Chondrocyte (in vitro differentiated cells): ENCODE measurements around the gene TCP10L. TPM values are rescaled to one million over a fixed set of nuclear protein-coding genes. Genes with fewer than 3 reads are reported as not detected.
"Not testable (repeated sequence)": the region's sequence is repeated elsewhere in the genome, so short reads cannot be mapped to it uniquely, and the experiment has no call there.

ENCODE experiments used
- DNase-seq: peaks from one replicate; pipeline ENCODE4 v3.0.0; 2021; ENCODE audit warnings: mixed read lengths, low spot score
- H3K27ac Mint-ChIP-seq: one replicate; pipeline ENCODE4 v1.8.0; 2021; ENCODE audit warnings: mild to moderate bottlenecking, moderate library complexity, mixed read lengths; ENCODE audit not compliant: unreplicated experiment
- H3K27me3 Mint-ChIP-seq: 2 replicates; pipeline ENCODE4 v1.8.0; 2021; ENCODE audit warnings: low read depth, mixed read lengths
- H3K36me3 Mint-ChIP-seq: 2 replicates; pipeline ENCODE4 v1.8.0; 2021; ENCODE audit warnings: low read depth, mixed read lengths
- H3K4me1 Mint-ChIP-seq: 2 replicates; pipeline ENCODE4 v1.8.0; 2021; ENCODE audit warnings: low read depth, mild to moderate bottlenecking, mixed read lengths
- H3K4me3 Mint-ChIP-seq: one replicate; pipeline ENCODE4 v1.8.0; 2021; ENCODE audit warnings: mild to moderate bottlenecking, moderate library complexity, mixed read lengths; ENCODE audit not compliant: unreplicated experiment
- H3K9me3 Mint-ChIP-seq: 2 replicates; pipeline ENCODE4 v1.8.0; 2021; ENCODE audit warnings: low read depth, mixed read lengths
- CTCF ChIP-seq: fragments of 200-600 bp; sonication (generic); IDR thresholded peaks from 2 replicates; pipeline ENCODE4 v1.5.0; 2021; ENCODE audit warnings: antibody characterized with exemption, mild to moderate bottlenecking, moderate library complexity
- total RNA-seq: library from RNA; stranded (reverse); gene quantifications from 3 replicates; pipeline ENCODE4 v1.2.1, GENCODE V29; 2021

The TCP10L gene
- total RNA-seq, 1 donor from 2014 or later, result 0.40 TPM

- peaks cover 2% of the 10 kb centered on the region for H3K36me3 Mint-ChIP-seq
- H3K9me3 Mint-ChIP-seq, result peaks cover 3% of the 10 kb centered on the region
- no peaks in the 10 kb centered on the region for H3K4me1 Mint-ChIP-seq
- no peak for TF ChIP-seq CTCF
- no peak overlapping the region for H3K27ac Mint-ChIP-seq
- H3K27me3 Mint-ChIP-seq, result peaks cover 3% of the 10 kb centered on the region
- no peak for DNase-seq
- no peak overlapping the region for H3K4me3 Mint-ChIP-seq
Measured at GRCh38 chr21:32532636-32533035, 52.7 kb downstream of the TCP10L start.

- H3K4me3 Mint-ChIP-seq, H3K27ac Mint-ChIP-seq, H3K4me1 Mint-ChIP-seq, H3K9me3 Mint-ChIP-seq, H3K36me3 Mint-ChIP-seq, DNase-seq, H3K27me3 Mint-ChIP-seq: not testable (repeated sequence)
Measured at GRCh38 chr21:32531561-32531960, 53.8 kb downstream of the TCP10L start.

GRCh38 chr21:32530809-32531208 is 54.5 kb downstream of the TCP10L start:
- not testable (repeated sequence) for H3K36me3 Mint-ChIP-seq, H3K27ac Mint-ChIP-seq, H3K4me1 Mint-ChIP-seq, H3K9me3 Mint-ChIP-seq, H3K4me3 Mint-ChIP-seq, H3K27me3 Mint-ChIP-seq, DNase-seq

- no peak for DNase-seq
- no peak overlapping the region for H3K27ac Mint-ChIP-seq
Measured at GRCh38 chr21:32529679-32530078, 55.6 kb downstream of the TCP10L start.

GRCh38 chr21:32525282-32525681 is 60.0 kb downstream of the TCP10L start:
- H3K9me3 Mint-ChIP-seq, result peaks cover 7% of the 10 kb centered on the region
- H3K4me3 Mint-ChIP-seq, result no peak overlapping the region
- no peak overlapping the region for H3K27ac Mint-ChIP-seq
- TF ChIP-seq CTCF, result no peak
- no peaks in the 10 kb centered on the region for H3K27me3 Mint-ChIP-seq
- no peaks in the 10 kb centered on the region for H3K36me3 Mint-ChIP-seq
- no peak for DNase-seq
- peaks cover 21% of the 10 kb centered on the region for H3K4me1 Mint-ChIP-seq

More at GRCh38 chr21:32529679-32530078, 55.6 kb downstream of the TCP10L start:
- Mint-ChIP-seq H3K36me3 (no peaks in the 10 kb centered on the region), H3K4me3 (no peak overlapping the region), H3K27me3 (peaks cover 1% of the 10 kb centered on the region), H3K4me1 (peaks cover under 1% of the 10 kb centered on the region), H3K9me3 (peaks cover 7% of the 10 kb centered on the region)
- TF ChIP-seq CTCF, result no peak

- Mint-ChIP-seq H3K36me3 (no peaks in the 10 kb centered on the region), H3K9me3 (peaks cover 7% of the 10 kb centered on the region), H3K27ac (peak overlapping the region; percentile 73), H3K27me3 (no peaks in the 10 kb centered on the region), H3K4me1 (peaks cover 29% of the 10 kb centered on the region), H3K4me3 (no peak overlapping the region)
- no peak for DNase-seq
- no peak for TF ChIP-seq CTCF
Measured at GRCh38 chr21:32523988-32524719, 61.2 kb downstream of the TCP10L start.

Other genes starting within 250 kb of the TCP10L start
- gene URB1, start 192.5 kb downstream of the TCP10L start, total RNA-seq, result 13.5 to 22.1 TPM (median 15.1 TPM) in 3 replicates
- gene EVA1C, start 172.8 kb downstream of the TCP10L start, total RNA-seq, result 1.5 to 2.0 TPM (median 1.6 TPM) in 3 replicates
- 23.4 to 28.0 TPM (median 25.3 TPM) in 3 replicates for gene CFAP298, start 26.9 kb upstream of the TCP10L start, total RNA-seq
- 9.1 to 13.6 TPM (median 10.2 TPM) in 3 replicates for gene SYNJ1, start 142.5 kb upstream of the TCP10L start, total RNA-seq
- 17.9 to 26.4 TPM (median 19.6 TPM) in 3 replicates for gene PAXBP1, start 186.2 kb upstream of the TCP10L start, total RNA-seq